NCI-H345 treated with DMSO at 0.1 percent for 48 hours (cell line): ENCODE measurements around the gene PBRM1.
A peak's percentile ranks its signal among the peaks of the same experiment; 100 is the strongest.
"Not testable (repeated sequence)": the region's sequence is repeated elsewhere in the genome, so short reads cannot be mapped to it uniquely, and the experiment has no call there.

Experiments used
- DNase-seq: peaks from one replicate; lab custom pipeline; 2025; ENCODE audit not compliant: unreplicated experiment; lab: John Stamatoyannopoulos, UW

PBRM1 gene

GRCh38 chr3:52536369-52537164, 149.1 kb downstream of the PBRM1 start, which contains the start of gene UQCC5:
Gene UQCC5, plus strand, starts transcription at chr3:52536605. Its CDS starts 151 bp downstream, at chr3:52536756.
- DNase-seq: peak; percentile 82

GRCh38 chr3:52536112-52536368, 149.7 kb downstream of the PBRM1 start:
- DNase-seq: no peak

GRCh38 chr3:52535411-52536111, 150.2 kb downstream of the PBRM1 start:
- DNase-seq: no peak

GRCh38 chr3:52534281-52535183, 151.2 kb downstream of the PBRM1 start:
- peak; percentile 25 for DNase-seq

- DNase-seq: peak; percentile 43
Measured at GRCh38 chr3:52533623-52534280, 152.0 kb downstream of the PBRM1 start, which contains the start of gene NT5DC2. Gene NT5DC2, minus strand, starts transcription at chr3:52533857. Its CDS starts 120 bp downstream, at chr3:52533737.

- DNase-seq: no peak
Measured at GRCh38 chr3:52532838-52533622, 152.7 kb downstream of the PBRM1 start.

GRCh38 chr3:52532517-52532837, 153.2 kb downstream of the PBRM1 start:
- DNase-seq: no peak

GRCh38 chr3:52531860-52532516, 153.7 kb downstream of the PBRM1 start:
- DNase-seq: no peak

GRCh38 chr3:52530918-52531826, 154.5 kb downstream of the PBRM1 start:
- DNase-seq: no peak

- DNase-seq: no peak
Measured at GRCh38 chr3:52529376-52530333, 156.1 kb downstream of the PBRM1 start.

GRCh38 chr3:52528586-52529375, 156.9 kb downstream of the PBRM1 start:
- no peak for DNase-seq

- no peak for DNase-seq
Measured at GRCh38 chr3:52527732-52528585, 157.8 kb downstream of the PBRM1 start.

- no peak for DNase-seq
Measured at GRCh38 chr3:52527039-52527731, 158.5 kb downstream of the PBRM1 start.

- DNase-seq: not testable (repeated sequence)
Measured at GRCh38 chr3:52526671-52527038, 159.1 kb downstream of the PBRM1 start.
